Activated T-helper 1 cell treated with anti-CD3 and anti-CD28 coated beads, Interleukin-2, amount 50 U/mL, for 16 hours (primary cell): ENCODE measurements around the gene PEPD.

Experiments used
- DNase-seq, 2 donors: peaks; one replicate each; pipeline ENCODE4 v3.0.0-alpha.2; 2020; ENCODE audit warnings: low read depth in 1 of 2, low spot score in 1 of 2

The PEPD gene

DNA sequence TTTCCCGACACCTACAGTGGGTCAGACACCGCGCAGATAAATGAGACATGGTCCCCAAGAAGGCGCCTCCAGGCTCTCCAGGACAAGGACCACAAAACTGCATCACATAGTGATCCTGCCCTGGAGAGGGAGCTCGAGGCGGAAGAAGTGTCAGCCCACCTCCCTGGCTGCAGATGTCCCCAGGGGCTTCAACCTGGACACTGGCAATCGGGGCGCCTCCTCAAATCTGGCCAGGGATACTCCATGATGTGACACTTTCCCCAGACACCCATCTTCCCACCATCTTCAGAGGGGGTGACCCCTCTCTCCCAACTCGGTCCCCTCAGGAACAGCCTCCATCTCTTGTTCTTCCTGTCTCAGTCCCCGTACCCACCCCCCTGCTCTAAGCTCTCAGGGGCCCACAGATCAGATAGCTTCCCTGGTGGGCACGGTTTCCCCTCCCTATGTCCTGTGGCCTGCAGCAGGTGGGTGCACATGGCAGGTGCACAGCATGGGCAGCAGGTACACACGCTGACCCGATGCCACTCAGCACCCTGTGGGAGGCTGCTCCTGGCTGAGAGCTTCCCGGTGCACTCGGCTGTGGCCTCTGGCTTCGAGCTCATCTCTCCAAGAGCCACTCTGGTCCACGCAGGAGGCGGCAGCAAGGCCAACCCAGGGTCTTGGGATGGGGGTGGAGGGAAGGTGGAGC is 61.2 kb downstream of the PEPD start:
- DNase-seq: no peak

DNA sequence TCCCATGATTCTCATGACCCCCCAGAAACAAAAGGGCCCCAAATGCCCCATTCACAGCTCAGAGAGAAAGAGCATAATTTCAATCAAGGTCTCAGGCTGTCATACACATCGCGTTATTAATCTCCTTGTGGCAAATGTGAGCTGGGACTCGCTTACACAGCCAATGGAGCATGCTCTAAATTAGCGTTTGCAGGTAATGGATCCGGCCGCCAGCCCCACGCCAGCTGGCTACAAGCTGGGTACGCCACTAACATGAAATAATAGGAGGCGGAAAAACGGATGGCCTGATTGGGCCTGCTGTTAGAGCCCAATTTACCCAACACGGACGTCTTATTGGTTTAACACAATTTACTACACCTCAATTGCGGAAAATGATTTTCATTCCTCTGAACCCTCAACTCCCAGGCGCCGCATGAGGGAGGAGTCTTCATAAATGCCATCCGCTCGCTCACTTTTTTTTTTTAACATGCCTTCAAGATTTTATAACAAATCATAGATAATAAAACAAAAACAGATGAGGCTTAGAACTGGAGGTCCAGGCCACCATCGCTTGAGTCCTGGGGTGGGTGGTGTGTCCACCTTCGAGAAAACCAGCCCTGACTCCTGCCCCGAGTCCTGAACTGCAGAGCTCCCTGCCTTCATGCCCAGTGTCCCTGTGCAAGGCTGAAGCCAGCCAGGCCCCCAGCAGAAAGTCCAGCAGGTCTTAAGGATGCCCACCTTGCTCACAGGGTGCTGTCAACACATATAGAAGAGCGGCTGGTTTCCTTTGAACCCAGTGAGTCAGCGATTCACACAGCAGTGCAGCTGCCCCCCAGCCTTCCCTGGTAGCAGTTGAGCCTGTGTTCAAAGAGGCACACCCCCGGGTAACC is 62.1 kb downstream of the PEPD start:
- no peak for DNase-seq

DNA sequence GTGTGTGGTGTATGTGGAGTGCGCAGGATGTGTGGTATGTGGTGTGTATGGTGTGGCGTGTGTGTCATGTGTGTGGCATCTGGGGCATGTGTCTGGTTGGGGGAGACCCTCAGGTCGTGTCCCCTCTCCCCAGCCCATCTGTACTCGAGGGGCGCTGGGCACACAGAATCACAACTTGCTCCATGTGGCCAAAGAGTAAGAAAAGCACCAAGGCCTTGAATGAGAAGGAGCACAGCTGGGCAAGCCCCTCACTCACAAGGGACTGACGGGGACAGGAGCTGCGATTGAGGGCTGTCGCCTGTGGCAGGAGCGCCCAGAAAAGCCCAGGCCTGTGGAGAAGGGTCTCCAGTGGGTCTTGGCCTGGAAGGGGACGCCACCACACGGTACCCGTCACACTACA is 62.8 kb downstream of the PEPD start:
- no peak for DNase-seq

DNA sequence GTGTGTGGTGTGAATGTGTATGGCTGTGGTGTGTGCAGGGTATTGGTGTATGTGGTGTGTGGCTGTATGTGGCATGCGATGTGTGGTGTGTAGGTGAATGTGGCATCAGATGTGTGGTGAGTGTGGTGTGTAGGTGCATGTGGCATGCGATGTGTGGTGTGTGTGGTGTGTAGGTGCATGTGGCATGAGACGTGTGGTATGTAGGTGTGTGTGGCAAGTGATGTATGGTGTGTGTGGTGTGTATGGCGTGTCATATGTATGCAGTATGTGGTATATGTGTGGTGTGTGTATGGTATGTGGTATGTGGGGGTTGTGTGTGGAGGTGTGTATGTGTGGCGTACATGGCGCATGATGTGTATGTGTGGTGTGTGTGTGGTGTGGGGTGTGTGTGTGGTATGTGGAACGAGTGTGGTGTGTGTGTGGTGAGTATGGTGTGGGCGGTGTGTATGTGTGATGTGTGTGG is 63.4 kb downstream of the PEPD start:
- no peak for DNase-seq

DNA sequence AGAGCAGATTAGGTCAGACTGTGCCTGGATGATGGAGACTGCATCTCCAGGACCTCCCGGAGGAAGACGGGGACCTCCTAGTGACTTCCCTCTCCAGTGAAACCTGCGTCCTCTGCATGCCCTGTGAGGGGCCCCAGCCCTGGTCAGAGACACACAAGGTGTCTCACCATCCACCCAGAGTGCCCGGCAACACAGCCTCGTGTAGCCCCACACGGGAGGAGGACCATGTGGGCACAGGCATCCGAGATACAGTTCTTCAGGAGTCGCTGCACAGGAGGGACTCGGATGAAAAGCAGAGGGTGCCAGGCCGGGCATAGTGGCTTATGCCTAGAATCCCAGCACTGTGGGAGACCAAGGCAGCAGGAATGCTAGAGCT is 64.8 kb downstream of the PEPD start:
- no peak for DNase-seq

DNA sequence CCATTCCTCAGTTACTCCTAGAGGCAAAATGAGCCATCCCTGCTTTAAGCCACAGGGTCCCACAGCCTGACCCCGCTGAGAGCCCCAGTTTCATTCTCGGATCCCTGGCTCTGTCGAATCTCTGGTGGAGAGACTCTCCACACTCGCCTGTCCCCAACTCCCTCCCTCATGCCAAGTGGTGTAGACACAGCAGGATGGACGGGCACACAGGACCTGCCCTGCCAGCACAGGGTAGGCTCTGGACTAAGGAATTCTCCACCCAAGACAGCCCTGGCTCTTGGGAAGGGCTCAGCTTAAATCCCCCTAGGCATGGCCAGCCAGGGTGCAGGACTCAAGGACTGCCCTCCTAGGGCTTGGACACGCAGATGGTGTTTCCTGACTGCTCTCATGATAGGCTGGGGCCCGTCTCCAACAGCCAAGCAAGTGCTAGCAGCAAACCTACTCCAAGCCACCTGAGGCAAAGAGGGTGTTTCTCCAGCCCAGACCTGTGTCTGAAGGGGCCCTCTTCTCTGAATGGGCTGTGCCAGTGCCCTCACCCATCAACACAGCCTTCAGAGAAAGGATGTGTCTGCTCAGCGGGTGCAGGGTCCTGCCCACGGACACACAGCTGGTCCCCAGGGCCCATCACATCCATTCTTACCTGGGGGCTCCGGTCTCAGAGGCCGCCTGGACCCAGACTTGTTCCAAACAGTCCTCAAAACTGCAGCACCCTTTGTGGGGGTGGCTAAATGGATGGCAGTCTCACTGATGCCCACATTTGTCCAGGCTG is 65.3 kb downstream of the PEPD start:
- no peak for DNase-seq

DNA sequence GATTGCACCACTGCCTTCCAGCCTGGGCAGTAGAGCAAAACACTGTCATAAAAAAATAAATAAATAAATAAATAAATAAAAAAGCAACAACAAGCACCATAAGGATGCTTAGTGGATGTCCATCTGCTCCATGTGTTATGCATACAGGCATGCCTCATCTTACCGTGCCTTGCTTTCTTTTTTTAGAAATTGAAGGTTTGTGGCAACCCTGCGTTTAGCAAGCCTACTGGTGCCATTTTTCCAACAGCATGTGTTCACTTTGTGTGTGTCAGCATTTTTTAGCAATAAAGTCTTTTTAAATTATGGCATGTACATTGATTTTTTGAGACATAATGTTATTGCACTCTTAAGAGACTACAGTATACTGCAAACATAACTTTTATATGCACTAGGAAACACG is 68.3 kb downstream of the PEPD start:
- no peak for DNase-seq

DNA sequence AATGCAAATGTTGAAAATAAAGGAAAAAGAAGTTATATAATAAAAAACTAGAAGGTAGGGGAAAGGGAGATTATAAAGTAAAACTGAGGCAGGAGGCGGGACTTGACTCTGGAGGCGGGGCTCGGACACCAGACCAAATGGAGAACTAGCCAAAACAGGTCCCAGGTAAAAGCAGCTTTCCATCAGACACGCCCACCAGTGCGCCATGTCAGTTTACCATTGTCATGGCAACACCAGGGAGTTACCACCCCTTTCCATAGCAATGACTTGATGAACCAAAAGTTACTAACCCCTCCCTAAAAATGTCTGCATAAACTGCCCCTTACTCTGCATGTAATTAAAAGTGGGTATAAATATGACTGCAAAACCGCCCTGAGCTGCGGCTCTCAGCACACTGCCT is 70.9 kb downstream of the PEPD start:
- DNase-seq: no peak

DNA sequence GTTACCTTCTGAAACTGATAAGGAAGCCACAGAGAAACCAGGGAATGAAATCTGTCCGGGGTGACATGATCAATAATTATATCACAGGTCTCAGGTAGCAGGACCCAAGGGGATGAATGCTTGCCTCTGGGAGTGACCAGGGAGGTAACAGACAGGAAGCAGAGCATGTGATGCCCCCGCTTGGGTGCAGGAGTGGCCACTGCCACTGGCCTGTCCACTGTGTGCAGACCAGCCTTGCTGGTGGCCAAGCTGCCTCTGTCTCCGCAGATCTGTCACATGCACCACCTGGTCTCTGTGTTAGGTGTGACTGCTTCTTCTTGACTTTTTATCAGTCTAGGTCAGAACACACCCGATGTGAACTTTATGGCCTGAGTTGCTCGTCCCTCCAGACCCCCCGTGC is 71.8 kb downstream of the PEPD start:
- no peak for DNase-seq

DNA sequence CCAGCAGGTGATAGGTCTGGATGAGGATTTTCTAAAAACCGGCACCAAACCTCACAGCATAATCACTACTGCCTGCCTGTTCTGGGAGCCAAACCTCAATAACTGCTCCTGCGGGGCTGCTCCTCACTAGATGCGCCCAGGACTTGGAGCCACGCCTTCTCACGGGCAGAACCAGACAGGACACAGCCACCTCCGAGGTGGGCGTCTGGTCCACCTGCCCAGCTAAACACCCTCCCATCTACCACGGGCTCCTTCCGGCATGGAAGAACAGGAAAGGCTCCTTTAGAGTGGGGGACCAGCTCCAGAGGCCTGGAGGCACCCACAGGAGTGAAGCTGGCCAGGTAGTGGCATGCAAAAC is 73.5 kb downstream of the PEPD start:
- no peak for DNase-seq

DNA sequence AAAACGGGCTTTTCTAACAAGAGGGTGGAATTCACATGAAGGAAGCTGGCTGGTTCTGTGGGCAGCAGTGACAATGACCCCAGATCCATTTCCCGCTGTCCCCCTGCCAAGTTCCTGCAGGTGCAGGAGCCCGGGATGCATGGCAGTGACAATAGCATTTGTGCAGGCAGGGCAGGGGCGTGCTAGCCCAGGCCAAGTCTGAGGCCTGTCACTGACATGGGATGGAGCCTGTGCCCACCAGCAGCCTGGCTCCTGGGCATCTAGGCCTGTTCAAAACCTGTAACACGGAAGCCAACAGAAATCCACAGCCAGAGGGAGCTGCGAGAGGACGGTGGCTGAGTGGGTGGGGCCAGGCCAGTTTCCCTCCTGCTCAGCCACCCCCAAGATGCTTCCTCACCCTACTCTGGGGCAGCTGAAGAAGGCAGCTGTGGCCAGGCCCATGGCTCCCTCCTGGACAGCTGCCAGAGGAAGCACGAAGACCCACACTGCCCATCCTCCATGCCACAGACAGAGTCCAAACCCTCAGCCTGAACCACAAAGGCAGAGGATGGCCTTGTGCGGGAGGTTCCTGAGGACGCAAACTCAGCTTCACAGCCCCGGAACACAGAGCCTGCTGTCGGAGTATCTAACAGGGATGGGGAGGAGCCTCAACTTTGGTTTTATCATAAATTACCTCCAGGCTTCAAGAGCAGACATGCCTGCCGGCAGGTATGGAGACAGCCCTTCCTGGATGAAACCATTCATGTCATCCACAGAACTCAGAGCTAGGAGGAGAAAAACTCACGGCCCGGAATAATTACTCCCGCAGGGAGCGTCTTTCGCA is 74.0 kb downstream of the PEPD start:
- no peak for DNase-seq

DNA sequence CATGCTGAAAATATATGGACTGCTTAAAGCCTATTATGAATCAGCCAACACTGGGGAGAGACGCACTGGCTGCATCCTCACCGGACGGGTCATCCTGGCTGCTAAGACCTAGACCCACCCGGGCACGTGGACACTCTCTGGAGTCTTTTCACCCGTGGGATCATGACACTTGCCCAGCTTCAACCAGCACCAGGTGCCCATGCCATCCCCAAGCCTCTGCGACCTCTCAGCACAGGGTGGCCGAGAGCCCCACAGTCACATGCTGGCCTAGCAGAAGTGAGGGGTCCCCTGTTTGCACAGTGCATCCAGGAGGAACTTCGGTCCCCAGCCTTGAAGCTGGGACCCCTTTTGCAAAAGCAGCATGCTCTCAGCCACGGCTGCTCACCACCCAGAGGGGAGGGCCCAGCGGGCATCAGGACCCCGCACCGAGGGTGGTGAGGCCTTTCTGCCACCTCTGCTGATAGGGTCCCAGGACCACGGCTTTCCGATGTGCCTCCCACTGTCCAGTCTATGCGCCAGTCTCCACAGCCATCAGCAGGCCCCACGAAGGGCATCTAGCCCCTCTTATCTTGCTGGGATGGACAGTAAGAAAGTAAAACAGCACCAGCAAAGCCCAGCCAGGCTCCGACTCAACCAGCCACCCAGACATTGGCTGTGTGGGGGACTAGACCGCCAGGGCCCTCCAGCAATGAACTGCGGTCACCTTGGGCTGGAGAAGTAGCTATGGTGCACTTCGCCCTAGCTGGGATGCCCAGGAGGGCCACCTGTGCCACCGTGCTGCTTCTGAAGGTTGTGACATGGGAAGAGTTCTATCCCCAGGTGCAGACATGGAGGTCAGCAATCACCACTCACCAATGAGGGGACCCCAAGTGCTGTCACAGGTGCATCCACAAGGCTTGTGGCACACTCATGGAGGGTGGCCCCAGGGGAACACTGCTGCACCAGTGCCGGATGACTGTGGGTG is 75.0 kb downstream of the PEPD start:
- DNase-seq: no peak

DNA sequence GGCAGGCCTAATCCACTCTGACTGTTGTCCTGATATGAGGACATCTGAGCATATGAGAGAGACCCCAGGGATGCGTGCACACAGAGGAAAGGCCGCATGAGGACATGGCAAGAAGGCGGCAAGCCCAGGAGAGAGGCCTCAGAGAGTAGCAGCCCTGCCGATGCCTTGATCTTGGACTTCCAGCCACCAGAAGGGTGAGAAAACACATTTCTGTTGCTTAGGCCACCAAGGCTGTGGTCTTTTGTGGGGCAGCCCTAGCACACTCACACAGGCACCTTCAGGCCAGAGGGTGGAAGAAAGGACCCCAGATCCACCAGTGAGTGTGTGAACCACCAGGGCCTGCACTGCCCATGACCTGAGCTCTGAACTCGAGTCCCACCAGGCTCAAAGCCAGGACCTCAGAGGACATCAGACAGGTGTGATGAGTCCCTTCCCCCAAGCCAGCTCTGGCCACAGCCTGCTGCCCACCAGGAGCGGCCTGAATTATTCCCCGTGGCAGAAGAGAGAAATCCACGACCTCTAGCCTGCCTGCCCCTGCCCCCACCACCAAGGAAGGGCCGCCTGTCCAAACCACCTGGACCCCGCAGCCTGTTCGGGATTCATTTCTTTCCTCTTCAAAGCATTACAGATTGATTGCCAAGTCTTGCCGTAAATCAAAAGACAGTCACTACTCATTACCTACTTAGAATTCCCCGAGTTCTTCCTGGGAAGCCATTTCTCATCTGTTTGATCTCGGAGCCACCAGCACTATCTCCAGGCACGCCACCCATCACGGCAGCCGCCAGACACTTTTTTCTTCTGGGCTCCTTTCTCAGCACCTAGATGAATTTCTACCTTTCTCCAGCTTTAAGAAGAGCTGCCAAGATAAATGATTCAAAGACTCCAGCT is 75.9 kb downstream of the PEPD start:
- no peak for DNase-seq

DNA sequence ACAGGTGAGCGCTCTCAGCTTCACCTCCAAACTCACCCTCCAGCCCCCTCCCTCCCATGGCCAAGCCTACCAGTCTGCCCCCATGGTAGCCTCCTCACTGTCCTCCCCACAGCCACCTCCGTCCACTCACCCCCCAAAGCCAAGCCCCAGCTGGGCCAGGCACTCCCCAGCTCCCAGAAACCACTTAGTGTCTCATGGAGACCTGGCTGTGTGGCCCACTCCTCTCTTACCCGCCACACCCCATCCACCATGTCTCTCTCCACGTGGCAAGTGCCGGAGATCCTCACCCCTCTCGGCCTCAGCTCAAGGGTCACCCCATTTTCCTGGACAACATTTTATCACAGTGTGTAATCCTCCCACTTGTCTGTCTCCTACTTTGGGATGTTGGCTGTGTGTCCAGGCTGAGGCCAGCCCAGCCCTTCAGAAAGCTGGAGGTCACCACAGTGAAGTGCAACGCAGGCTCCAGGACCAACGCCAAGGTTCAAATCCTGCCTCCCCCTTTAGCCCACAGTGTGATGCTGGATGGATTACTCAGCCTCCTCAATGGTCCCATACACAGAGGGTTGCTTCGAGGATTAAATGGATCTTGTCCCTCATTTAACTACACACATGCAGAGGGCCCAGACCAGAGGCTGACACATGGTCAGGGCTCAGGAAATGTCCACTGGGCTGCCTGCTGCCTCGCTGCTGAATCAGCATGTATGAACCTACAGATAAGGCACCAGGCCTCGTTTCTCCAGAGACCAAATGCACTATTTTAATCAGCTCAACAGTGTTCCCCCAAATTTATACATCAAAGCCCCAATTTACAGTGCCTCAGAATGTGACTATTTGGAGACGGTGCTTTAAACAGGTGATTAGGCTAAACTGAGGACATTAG is 76.8 kb downstream of the PEPD start:
- no peak for DNase-seq

DNA sequence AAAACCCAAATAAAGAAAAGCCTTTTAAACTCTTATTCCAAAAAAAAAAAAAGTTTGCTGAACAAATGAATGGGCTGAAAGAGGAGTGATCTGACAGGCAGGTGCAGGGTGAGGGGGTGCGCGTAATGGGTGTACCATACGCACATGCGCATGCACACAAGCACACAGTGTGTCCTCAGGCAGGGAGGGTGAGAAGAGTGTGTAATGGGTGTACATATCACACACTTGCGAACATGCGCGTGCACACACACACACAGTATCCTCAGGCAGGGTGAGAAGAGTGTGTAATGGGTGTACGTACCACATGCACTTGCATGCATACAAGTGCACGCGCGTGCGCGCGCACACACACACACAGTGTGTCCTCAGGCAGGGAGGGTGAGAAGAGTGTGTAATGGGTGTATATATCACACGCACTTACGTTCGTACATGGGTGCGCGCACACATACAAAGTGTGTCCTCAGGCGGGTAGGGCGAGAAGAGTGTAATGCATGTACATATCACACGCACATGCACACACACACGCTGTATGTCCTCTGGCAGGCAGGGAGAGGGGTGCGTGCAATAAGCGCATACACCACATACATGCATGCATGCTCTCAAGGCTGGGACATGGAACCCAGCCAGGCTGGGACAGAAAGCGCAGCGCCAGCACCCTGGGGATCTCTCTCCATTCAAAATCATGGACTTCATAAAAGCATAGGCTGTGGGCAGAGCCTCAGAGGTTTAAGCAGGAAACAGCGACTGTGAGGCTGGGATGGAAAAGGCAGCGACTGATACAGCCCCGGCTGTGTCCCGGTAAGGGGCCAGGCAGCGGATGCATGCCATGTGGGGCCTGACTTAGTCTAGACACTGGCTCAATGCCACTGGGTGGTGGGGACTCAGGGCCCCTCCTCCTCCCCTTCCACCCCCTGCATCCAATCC is 77.7 kb downstream of the PEPD start:
- DNase-seq: no peak

DNA sequence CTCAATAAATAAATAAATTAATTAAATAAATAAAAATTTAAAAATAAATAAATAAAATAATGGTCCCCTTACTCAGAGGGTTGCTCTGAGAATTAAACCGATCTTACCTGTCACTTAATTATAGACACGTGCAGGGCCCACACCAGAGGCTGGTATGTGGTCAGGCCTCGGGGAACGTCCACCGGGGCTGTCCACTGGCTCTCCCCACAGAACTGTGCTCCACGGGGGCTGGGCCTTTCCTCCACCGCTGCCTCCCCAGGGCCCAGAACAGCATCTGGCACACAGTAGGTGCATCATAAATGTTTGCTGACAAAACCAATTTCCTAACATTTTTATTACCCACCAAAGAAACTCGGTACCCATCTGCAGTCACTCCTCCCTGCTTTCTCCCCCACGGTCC is 78.9 kb downstream of the PEPD start:
- DNase-seq: no peak

DNA sequence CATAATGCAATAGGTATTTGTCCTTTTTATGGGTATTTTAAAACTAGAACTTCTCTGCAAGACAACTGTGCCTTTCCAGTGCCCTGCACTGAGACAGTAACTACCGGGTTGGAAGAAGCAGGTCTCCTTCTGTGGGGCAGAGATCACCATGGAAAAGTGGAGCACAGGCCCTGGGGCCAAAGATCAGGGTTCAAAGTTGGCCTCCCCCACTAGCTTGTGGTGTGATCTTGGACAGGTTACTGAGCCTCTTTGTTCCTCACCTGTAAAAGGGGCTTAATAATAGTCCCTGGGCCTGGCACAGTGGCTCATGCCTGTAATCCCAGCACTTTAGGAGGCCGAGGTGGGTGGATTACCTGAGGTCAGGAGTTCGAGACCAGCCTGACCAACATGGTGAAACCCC is 79.8 kb downstream of the PEPD start:
- DNase-seq: no peak
